NCI-H69 (cell line): ENCODE measurements around the gene SIMC1.
"Not testable (repeated sequence)": the region's sequence is repeated elsewhere in the genome, so short reads cannot be mapped to it uniquely, and the experiment has no call there.

Source experiments
- DNase-seq: peaks from one replicate; lab custom pipeline; 2025; lab: John Stamatoyannopoulos, UW

SIMC1 gene

GRCh38 chr5:176237971-176238644 is at the start of gene SIMC1:
Gene SIMC1 (plus strand): TSS chr5:176238424. CDS start chr5:176238509, 85 bp downstream.
- peak; percentile 73 for DNase-seq

DNA sequence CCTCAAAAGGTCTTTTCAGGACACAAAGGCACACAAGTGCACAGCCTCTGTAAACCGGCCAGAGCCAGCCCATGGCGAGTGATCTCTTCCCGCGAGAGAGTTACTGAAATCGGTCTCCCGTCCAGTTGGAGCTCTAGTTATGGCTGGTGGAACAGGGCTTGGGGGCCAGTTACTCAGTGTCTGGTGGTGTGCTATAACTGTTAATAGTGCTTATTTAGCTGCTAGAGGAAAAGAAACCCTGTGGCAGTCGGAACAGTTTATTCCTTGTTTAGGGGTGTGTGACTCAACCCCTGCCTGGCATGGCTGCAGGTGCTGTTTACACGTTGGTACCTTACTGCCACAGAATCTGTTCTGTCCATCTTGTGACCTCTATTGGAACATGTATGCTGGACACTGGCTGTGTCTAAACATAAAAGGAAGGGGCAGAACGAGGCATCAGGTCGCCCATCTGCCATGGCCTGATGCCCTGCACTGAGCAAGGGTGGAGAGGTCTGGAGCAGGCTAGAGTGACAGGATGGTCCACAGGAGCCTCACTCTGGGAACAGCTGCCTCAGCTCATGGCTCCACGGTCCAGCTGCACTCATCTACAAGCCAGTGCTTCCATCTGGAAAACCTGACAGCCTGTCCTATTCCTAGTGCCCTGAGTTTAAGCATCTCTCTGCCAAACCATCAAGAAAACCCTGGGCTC is 49.6 kb upstream of the SIMC1 start:
- no peak for DNase-seq

DNA sequence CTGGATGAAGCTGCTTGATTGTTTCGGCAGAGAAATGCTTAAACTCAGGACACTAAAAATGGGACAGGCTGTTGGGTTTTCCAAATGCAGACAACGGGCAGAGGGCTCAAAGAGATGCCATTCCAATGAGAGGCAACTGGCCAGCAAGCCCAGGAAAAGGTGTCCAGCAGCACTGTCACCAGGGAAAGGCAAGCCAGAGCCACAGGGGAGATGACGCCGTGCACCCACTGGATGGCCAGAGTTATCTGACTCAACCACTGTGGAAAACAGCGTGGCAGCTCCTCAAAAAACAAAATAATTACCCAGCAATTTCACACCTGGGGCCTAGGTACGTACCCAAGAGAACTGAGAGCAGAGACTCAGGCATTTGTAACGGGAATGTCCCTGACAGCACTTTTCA is 48.4 kb upstream of the SIMC1 start:
- DNase-seq = no peak

DNA sequence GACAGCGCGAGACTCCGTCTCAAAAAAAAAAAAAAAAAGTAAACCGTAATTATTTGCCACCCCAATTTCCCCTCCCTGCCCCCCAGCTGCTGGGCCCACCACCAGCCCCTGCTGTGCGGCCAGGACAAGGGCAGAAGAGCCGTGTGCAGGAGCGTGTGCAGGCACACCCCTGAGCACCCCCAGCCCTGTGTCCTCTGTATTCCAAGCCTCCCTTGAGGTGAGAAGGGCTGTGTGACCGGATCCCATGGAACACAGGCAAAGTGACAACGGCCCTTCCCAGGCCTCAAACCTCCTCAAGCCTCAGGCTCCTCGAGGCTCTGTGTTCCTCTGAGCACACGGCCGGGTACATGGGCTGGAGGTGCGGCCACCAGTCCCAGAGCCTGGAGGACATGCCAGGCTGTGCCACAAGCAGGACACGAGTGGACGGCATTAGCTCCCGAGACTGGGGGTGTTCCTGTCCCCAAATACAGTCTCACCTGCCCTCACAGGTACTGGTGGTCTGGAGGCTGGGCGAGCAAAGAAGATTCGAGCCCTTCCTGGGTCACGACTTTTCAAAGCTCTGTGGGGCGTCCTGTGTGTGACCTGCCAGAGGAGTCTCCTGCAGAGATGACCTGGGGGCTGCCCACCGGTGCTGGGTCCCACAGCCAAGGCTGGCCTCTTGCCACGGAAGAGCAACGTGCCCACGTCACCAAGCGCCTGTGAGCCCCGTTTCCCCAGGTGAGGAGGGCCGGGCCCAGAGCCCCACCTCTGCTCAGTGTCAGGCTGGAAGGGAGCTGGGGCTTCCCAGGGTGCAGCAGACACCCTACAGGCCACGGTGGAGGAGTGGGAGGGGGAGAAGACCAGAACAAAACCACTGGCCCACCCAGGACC is 47.1 kb upstream of the SIMC1 start:
- DNase-seq = no peak

- peak; percentile 88 for DNase-seq
These were observed 46.0 kb upstream of the SIMC1 start for GRCh38 chr5:176192094-176192721.

GRCh38 chr5:176192722-176193117 is 45.5 kb upstream of the SIMC1 start:
- not testable (repeated sequence) for DNase-seq

DNA sequence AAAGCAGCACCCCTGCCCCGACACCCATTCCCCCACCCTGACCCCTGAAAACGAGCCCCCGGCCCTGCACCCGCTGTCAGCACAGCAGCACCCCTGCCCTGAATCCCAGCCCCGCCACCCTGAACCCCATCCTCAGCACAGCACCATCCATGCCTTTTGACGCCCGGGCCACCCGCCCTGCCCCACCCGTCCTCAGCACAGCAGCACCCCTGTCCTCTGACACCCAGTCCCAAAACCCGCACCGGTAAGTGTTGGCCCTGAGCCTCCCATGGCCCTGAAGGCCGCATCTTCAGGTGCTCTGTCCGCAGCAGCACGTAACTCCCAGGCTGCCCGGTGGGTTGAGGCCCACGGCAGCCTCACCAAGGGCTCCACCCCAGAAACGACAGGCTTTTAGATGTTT is 44.6 kb upstream of the SIMC1 start:
- DNase-seq = not testable (repeated sequence)

DNA sequence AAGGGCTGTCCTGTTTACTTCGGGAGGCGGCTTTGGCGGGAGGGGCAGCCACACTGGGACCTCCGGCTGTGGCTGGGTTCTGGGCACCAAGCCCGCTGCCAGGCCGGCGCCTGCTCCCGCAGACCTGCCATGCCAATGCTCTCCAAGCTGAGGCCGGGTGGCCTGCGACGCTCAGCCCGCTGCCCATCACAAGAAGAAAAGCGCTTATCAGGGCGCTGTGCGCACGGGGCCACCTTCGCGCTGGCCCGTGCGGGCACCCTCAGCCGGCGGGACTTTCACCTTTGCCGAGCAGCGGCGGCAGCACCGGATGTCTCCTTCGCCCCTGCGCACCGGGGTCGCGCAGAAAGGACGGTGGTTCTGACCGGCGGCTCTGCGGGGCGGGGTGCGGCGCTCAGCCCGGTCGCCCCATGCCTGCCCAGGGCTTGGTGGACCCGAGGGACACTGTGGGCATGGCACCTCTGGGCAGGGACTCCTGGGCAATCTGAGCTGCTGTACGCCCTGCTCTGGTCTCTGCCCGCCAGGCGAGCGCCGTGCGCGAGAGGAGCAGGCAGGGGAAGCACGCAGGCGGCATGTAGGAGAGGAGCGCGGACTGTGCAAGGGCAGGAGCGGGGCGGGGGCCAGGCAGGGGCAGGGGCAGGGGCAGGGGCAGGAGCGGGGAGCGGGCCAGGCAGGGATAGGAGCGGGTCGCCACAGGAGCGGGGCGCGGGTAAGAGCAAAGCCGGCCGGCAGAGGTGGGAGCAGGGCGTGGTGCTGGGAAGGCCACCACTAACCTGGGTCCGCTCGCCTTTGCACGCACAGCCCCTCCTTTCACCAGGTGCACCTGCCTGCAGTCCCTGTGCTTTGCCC is 43.8 kb upstream of the SIMC1 start:
- DNase-seq = peak; percentile 51

DNA sequence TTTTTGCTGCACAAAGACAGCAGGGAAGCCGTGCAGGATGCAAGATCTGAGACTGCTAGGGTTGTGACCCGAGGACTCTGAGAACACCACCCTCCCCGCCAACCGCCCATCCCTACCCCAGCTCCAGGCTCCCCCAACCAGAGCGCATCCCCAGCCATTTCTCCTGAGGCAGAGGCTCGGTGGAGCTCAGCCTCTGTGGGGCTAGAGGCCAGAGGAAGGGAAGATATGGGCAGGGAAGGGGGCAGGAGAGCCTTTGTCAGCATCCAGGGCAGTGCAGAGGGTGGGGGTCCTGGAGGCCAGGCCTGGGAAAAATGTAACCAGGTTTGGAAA is 43.2 kb upstream of the SIMC1 start:
- DNase-seq = peak; percentile 42

GRCh38 chr5:176195487-176196207 is 42.6 kb upstream of the SIMC1 start:
- DNase-seq = not testable (repeated sequence)

DNA sequence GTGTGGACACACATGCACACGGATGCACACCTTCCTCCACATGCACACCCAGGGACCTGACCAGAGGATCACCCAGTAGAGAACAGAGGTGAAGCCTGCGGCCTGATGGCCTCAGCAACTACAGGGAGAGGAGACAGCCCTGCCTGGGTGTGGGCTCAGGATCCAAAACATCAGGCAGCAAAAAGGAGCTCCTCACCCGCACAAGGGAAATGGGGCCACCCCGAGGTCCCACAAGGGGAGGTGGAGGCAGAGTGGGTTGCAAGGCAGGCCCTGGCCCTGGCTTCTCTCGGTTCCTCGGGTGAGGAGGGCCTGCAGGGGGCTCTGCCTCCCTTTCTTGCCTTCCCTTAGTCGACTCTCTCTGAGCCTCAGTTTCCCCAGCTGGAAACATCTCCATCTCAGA is 41.4 kb upstream of the SIMC1 start:
- DNase-seq = not testable (repeated sequence)

DNA sequence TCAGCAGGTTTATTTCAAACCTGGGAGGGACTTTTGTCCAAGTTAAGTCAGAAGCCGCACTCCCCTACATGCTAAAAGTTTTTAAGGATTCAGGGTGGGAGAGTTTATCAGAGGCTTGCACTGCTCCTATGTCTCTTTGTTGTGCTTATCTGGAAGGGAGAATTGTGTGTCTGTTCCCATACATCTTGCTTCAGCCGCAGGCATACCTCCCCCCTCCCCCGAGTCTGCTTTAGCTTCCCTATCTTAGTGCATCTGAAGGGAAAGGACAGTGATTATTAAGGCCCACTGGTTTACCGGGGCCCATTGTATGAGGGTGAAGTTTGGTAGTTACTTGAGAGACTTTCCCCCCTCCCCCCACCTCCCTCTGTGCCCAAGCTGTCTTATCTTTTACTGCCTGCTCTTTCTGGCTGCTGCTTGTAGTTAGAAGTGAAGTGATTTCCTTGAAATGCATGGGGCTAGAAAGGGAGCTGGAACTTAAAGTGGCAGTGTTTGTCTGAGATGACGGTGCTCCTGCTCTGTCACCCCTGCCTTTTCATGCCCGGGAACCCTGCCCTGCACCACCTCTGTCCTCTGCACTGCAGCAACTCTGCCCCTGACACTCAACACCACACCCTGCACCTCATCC is 40.9 kb upstream of the SIMC1 start:
- DNase-seq = not testable (repeated sequence)

GRCh38 chr5:176198299-176198698 is 39.9 kb upstream of the SIMC1 start:
- not testable (repeated sequence) for DNase-seq

- DNase-seq = peak; percentile 80
These were observed 39.1 kb upstream of the SIMC1 start for GRCh38 chr5:176198991-176199733.

DNA sequence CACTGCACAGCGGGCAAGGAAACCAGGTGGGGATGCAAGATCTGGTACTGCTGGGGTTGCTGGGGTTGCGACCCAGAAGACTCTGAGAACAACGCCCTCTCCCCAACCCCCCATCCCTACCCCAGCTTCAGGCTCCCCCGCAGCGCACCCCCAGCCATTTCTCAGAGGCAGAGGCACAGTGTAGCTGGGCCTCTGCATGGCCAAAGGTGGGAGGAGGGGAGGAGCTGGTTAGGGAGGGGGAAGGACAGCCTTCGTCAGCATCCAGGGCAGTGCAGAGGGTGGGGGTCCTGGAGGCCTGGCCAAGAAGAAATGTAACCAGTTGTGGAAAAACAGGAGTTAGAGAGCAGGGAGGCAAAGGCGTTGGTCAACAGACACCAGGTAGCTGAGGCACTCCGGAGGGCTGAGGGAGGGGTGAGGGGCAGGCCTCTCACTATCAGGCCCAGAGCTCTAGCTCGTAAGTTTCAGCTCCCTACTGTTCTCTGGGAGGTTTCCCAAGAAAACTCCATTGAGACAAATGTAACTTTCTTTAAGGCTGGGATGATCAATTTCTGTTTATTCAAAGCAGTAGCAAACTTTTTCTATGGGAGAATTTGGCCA is 38.3 kb upstream of the SIMC1 start:
- DNase-seq = peak; percentile 35

GRCh38 chr5:176201811-176202210 is 36.4 kb upstream of the SIMC1 start:
- no peak for DNase-seq

DNA sequence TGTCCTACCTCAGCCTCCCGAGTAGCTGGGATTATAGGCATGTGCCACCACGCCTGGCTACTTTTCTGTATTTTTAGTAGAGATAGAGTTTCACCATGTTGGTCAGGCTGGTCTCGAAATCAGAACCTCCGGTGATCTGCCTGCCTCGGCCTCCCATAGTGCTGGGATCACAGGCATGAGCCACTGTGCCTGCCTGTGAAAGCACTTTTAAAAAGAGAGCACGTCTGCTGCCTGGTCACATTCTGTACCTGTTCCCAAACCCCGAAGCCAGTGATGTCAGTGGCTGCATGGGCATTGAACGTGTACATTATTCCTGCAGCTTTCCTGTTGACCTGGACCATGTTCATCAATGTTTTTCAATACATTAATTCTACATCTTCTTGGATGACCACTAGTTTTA is 35.1 kb upstream of the SIMC1 start:
- no peak for DNase-seq

GRCh38 chr5:176203535-176203934 is 34.7 kb upstream of the SIMC1 start:
- DNase-seq = not testable (repeated sequence)

DNA sequence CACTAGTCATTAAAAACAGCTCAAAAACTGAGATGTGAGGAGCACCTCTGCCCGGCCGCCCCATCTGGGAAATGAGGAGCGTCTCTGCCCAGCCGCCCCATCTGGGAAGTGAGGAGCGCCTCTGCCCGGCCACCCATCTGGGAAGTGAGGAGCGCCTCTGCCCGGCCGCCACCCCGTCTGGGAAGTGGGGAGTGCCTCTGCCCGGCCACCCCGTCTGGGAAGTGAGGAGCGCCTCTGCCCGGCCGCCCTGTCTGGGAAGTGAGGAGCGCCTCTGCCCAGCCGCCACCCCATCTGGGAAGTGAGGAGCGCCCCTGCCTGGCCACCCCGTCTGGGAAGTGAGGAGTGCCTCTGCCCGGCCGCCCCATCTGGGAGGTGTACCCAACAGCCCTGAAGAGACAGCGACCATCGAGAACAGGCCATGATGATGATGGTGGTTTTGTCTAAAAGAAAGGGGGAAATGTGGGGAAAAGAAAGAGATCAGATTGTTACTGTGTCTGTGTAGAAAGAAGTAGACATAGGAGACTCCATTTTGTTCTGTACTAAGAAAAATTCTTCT is 23.7 kb upstream of the SIMC1 start:
- DNase-seq = not testable (repeated sequence)
